ENCODE data around the gene TIGD4. TPM values are rescaled to one million over a fixed set of nuclear protein-coding genes. Genes with fewer than 3 reads are reported as not detected.

TIGD4 gene
- total and polyA plus RNA-seq, 2 of the 13 experiments (the other 11 are each of a cell fraction or from before 2014, with no cell fraction given) = 0.15 to 0.62 TPM

DNA sequence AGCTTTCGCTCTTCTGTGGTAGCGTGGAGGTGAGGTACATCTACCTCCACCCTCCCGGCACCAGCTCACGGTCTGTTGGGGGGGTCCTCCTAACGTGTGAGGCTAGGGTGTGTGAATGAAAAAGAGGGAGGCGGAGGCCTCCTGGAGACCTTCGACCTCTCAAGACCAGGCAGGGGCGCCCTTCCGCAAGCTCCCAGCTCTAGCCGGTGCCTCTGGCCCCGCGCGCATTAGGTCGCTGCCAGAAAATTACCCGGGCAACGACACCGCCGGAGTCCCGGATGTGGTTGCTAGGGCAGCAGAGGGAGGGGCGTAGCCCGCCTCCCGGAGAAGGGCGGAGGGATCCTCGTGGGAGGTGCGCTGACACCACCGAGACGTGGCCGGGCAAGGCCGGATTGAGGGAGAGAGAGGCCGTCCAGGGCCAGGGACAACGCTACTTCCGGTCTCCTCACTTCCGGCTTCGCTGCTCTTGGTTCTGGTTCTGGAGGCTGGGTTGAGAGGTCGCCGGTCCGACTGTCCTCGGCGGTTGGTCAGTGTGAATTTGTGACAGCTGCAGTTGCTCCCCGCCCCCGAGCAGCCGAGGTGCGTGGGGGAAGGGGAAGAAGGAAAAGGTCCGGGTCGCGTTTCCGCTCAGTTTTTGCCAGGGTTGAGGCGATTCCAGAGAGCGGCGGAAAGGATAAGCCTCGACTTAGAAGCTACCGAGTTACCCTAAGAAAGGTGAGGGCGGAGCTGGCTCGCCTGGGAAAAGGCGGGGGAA is at the start of gene TIGD4, which contains the start of gene ARFIP1 (continued):
- TF ChIP-seq ZNF552 (CRISPR knock-in tag; IDR thresholded peaks at IDR 0.05; ENCODE audit: borderline replicate concordance) = no peak; the same call in 1 of the 2 replicates
- TF ChIP-seq SRY (CRISPR knock-in tag; IDR thresholded peaks at IDR 0.05) = no peak; the same call in 1 of the 2 replicates
- TF ChIP-seq ZSCAN30 (CRISPR knock-in tag; IDR thresholded peaks at IDR 0.05) = no peak; the same call in 1 of the 2 replicates
- TF ChIP-seq ZMYM4 (CRISPR knock-in tag; IDR thresholded peaks at IDR 0.05) = peak; percentile 96
- TF ChIP-seq ARNT (IDR thresholded peaks at IDR 0.05) = no peak
- no peak for TF ChIP-seq MAFK (conservative IDR thresholded peaks at IDR 0.05 in 1 of 2, IDR thresholded peaks at IDR 0.05 in 1 of 2; ENCODE audit: low read length in 2 of 2)
- TF ChIP-seq, protein P1, sequence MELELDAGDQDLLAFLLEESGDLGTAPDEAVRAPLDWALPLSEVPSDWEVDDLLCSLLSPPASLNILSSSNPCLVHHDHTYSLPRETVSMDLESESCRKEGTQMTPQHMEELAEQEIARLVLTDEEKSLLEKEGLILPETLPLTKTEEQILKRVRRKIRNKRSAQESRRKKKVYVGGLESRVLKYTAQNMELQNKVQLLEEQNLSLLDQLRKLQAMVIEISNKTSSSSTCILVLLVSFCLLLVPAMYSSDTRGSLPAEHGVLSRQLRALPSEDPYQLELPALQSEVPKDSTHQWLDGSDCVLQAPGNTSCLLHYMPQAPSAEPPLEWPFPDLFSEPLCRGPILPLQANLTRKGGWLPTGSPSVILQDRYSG (CRISPR knock-in tag; IDR thresholded peaks at IDR 0.05) = no peak
- no peak for TF ChIP-seq ZSCAN20 (CRISPR knock-in tag; IDR thresholded peaks at IDR 0.05; ENCODE audit: borderline replicate concordance)
- TF ChIP-seq, protein P2, sequence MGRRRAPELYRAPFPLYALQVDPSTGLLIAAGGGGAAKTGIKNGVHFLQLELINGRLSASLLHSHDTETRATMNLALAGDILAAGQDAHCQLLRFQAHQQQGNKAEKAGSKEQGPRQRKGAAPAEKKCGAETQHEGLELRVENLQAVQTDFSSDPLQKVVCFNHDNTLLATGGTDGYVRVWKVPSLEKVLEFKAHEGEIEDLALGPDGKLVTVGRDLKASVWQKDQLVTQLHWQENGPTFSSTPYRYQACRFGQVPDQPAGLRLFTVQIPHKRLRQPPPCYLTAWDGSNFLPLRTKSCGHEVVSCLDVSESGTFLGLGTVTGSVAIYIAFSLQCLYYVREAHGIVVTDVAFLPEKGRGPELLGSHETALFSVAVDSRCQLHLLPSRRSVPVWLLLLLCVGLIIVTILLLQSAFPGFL (CRISPR knock-in tag; IDR thresholded peaks at IDR 0.05) = no peak
- TF ChIP-seq ZNF737 (CRISPR knock-in tag; IDR thresholded peaks at IDR 0.05; ENCODE audit: borderline replicate concordance) = 0 out of 2 replicates have a peak, but pooled peaks have one; percentile 86
- TF ChIP-seq GPN1 (CRISPR knock-in tag; IDR thresholded peaks at IDR 0.05; ENCODE audit: borderline replicate concordance) = no peak
- TF ChIP-seq SRSF1 (optimal IDR thresholded peaks at IDR 0.05; ENCODE audit: low read depth, low read length) = no peak
- TF ChIP-seq, protein P3, sequence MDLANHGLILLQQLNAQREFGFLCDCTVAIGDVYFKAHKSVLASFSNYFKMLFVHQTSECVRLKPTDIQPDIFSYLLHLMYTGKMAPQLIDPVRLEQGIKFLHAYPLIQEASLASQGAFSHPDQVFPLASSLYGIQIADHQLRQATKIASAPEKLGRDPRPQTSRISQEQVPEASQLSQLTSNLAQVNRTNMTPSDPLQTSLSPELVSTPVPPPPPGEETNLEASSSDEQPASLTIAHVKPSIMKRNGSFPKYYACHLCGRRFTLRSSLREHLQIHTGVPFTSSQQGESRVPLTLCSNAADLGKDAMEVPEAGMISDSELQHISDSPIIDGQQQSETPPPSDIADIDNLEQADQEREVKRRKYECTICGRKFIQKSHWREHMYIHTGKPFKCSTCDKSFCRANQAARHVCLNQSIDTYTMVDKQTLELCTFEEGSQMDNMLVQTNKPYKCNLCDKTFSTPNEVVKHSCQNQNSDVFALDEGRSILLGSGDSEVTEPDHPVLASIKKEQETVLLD (CRISPR knock-in tag; IDR thresholded peaks at IDR 0.05; ENCODE audit: low read depth) = no peak
- TF ChIP-seq ZNF383 (CRISPR knock-in tag; IDR thresholded peaks at IDR 0.05; ENCODE audit: borderline replicate concordance) = no peak
- TF ChIP-seq ZNF678 (CRISPR knock-in tag; IDR thresholded peaks at IDR 0.05) = 0 out of 2 replicates have a peak, but pooled peaks have one; percentile 48
- TF ChIP-seq ZNF547 (CRISPR knock-in tag; IDR thresholded peaks at IDR 0.05) = peak; percentile 48; the same call in 1 of the 2 replicates
- TF ChIP-seq, protein P4, sequence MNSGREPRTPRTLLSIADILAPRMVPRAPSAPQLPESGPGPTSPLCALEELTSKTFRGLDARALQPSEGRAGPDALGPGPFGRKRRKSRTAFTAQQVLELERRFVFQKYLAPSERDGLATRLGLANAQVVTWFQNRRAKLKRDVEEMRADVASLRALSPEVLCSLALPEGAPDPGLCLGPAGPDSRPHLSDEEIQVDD (CRISPR knock-in tag; IDR thresholded peaks at IDR 0.05; ENCODE audit: borderline replicate concordance) = no peak; the same call in 1 of the 2 replicates
- no peak for TF ChIP-seq PTBP1 (IDR thresholded peaks at IDR 0.05; ENCODE audit: low read depth, low read length, poor library complexity, severe bottlenecking)
- TF ChIP-seq ZNF792 (CRISPR knock-in tag; IDR thresholded peaks at IDR 0.05) = peak; percentile 14; the same call in 1 of the 2 replicates
- no peak for TF ChIP-seq PHB2 (IDR thresholded peaks at IDR 0.05; ENCODE audit: partially characterized antibody)
- no peak for TF ChIP-seq ZBTB42 (CRISPR knock-in tag; IDR thresholded peaks at IDR 0.05)
- TF ChIP-seq, protein P5, sequence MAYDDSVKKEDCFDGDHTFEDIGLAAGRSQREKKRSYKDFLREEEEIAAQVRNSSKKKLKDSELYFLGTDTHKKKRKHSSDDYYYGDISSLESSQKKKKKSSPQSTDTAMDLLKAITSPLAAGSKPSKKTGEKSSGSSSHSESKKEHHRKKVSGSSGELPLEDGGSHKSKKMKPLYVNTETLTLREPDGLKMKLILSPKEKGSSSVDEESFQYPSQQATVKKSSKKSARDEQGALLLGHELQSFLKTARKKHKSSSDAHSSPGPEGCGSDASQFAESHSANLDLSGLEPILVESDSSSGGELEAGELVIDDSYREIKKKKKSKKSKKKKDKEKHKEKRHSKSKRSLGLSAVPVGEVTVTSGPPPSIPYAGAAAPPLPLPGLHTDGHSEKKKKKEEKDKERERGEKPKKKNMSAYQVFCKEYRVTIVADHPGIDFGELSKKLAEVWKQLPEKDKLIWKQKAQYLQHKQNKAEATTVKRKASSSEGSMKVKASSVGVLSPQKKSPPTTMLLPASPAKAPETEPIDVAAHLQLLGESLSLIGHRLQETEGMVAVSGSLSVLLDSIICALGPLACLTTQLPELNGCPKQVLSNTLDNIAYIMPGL (CRISPR knock-in tag; IDR thresholded peaks at IDR 0.05; ENCODE audit: borderline replicate concordance in 1 of 2, low read depth in 1 of 2) = peak; percentile 81 to 90
- TF ChIP-seq ZNF557 (CRISPR knock-in tag; IDR thresholded peaks at IDR 0.05) = no peak; the same call in none of the 2 replicates
- peak; percentile 79 for TF ChIP-seq ZFY (CRISPR knock-in tag; IDR thresholded peaks at IDR 0.05)
- TF ChIP-seq ZEB1 (IDR thresholded peaks at IDR 0.05; ENCODE audit: insufficient replicate concordance, low read depth) = peak; percentile 67
